Measurements from ENCODE around the gene TNS4. TPM values are rescaled to one million over a fixed set of nuclear protein-coding genes. Genes with fewer than 3 reads are reported as not detected.
A peak's percentile ranks its signal among the peaks of the same experiment; 100 is the strongest.

TNS4 gene
- total RNA-seq, 1 donor: 0.21 TPM

DNA sequence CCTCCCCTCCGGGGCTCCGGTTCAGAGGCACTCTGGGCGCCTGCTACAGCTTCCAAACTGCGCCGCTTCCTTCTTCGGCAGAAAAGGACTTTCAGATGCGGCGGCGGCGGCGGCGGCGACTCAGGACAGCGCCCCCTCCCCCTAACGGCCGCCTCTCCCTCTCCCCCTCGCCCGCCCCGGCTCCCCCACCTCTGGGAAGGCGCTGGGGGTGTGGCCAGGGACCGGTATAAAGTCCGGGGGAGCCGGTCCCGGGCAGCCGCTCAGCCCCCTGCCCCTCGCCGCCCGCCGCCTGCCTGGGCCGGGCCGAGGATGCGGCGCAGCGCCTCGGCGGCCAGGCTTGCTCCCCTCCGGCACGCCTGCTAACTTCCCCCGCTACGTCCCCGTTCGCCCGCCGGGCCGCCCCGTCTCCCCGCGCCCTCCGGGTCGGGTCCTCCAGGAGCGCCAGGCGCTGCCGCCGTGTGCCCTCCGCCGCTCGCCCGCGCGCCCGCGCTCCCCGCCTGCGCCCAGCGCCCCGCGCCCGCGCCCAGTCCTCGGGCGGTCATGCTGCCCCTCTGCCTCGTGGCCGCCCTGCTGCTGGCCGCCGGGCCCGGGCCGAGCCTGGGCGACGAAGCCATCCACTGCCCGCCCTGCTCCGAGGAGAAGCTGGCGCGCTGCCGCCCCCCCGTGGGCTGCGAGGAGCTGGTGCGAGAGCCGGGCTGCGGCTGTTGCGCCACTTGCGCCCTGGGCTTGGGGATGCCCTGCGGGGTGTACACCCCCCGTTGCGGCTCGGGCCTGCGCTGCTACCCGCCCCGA, 58.0 kb downstream of the TNS4 start, which contains the start of gene IGFBP4:
TSS of gene IGFBP4 (plus strand) at position 255 of the 792 bp plus-strand sequence. CDS start at position 541, 286 bp downstream.
- H3K9me3 ChIP-seq (ENCODE audit: low read depth, low read length): no peaks in the 10 kb centered on the region
- peak within 1 kb of the TSS; percentile 31 for H3K4me3 ChIP-seq (ENCODE audit: low read length)
- H3K27me3 ChIP-seq (ENCODE audit: insufficient read depth, low read length): peaks cover 5% of the 10 kb centered on the region
- peaks cover 35% of the 10 kb centered on the region for H3K4me1 ChIP-seq (ENCODE audit: insufficient read depth, low read length)

DNA sequence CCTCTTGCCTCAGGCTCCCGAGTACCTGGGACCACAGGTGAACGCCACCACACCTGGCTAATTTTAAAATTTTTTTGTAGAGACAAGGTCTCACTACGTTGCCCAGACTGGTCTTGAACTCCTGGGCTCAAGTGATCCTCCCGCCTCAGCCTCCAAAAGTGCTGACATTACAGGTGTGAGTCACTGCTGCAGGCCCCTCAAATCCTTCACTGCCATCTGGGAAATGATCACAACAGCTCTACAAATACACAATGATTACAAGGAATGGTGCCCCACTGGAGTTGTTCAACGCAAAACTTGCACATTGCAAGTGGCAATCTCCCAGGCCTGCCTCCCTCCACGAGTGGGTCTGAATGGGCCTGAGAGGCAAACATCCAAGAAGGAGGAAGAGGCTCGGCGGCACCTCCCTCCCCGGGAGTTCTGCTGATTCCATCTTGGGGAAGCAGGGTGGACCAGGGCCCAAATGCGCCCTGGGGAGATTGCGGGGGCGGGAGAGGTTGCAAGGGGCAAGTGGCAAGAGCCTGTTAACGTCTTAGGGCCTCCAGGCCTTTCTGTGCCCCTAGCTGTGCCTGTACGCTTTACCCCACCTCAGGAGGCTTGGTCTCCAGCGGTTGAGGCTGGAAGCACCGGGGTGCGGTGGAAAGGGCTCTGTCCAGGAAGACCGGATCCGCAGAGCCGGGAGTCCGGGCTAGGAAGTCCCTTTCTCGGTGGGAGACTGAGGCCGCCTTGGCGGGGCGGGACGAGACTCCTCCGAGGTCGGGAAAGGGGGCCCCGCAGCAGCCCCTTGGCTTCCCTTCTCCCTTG, 58.8 kb downstream of the TNS4 start:
- peaks cover 27% of the 10 kb centered on the region for H3K4me1 ChIP-seq (ENCODE audit: insufficient read depth, low read length)
- no peak overlapping the region for H3K4me3 ChIP-seq (ENCODE audit: low read length)
- no peaks in the 10 kb centered on the region for H3K9me3 ChIP-seq (ENCODE audit: low read depth, low read length)
- H3K27me3 ChIP-seq (ENCODE audit: insufficient read depth, low read length): peaks cover 5% of the 10 kb centered on the region

DNA sequence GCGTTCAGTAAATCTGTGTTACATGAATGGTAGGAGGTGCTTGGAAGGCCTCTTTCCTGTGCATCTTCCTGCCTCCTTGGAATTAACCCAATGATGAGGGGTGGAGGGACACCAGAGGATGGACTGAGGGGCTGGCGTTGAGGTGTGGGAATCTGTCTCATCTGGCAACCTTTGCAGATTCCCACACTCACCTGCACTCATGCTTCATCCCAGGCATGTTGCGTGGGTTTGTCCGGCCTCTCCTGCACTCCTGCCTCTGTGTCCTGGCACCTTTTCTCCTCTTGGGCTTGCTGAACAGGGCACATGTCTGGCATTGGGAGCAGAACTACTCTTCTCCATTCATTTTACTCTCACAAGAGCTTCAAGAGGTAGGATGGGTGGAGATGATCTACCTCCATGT, 61.3 kb downstream of the TNS4 start:
- H3K4me3 ChIP-seq (ENCODE audit: low read length): no peak overlapping the region
- peaks cover 5% of the 10 kb centered on the region for H3K27me3 ChIP-seq (ENCODE audit: insufficient read depth, low read length)
- no peaks in the 10 kb centered on the region for H3K9me3 ChIP-seq (ENCODE audit: low read depth, low read length)
- H3K4me1 ChIP-seq (ENCODE audit: insufficient read depth, low read length): peaks cover 29% of the 10 kb centered on the region

DNA sequence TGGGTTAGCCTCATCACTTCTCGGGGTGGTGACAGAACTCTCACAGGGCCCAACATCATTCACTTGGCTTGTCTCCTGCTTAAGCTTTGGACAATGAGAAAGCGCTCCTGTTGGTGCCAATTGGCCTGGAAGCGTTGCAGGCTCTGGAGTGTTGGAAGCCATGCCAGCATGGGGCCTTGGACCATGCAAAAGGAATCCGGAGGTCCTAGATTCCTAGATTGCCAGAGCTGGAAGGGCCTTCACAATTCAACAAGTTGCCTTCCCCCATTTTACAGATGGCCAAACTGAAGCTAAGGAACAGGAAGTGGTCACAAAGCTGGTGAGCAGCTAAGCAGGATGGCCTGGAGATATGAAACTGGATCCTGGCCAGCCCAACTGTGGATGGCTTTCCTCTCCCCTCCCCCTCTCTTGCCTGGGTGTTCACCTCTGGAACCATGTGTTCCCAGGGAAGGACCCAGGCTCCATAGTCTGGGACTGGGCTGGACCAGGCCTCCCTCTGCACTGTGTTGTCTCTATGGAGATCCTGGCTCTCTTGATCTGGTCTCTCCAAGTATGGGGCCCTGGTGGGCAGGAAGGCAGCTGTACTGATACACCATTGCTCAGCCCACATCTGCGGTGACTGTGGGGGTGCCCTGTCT, 64.2 kb downstream of the TNS4 start:
- H3K9me3 ChIP-seq (ENCODE audit: low read depth, low read length): no peaks in the 10 kb centered on the region
- no peaks in the 10 kb centered on the region for H3K27me3 ChIP-seq (ENCODE audit: insufficient read depth, low read length)

DNA sequence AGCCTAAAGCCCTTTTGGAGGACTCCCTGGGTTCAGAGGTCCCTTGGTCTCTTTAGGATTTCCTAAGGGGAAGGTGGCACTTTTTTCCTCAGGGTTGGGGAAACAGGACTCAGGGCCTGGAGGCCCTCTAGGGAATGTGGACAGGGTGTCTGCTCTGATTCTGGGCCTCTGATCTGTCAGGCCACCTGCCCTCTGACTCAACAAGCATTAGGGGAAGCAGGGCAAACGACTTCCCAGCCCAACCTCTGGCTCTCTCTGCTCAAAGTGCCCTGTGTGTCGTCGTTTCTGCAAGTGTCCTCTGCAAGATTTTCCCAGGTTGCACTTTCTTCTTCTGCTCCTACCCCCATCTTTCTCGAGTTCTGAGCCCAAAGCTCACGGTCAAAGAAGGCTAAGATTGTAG, 64.8 kb downstream of the TNS4 start:
- H3K4me3 ChIP-seq (ENCODE audit: low read length): no peak overlapping the region
- peaks cover 7% of the 10 kb centered on the region for H3K4me1 ChIP-seq (ENCODE audit: insufficient read depth, low read length)
- no peaks in the 10 kb centered on the region for H3K27me3 ChIP-seq (ENCODE audit: insufficient read depth, low read length)
- H3K9me3 ChIP-seq (ENCODE audit: low read depth, low read length): no peaks in the 10 kb centered on the region

More for the DNA sequence above, 64.2 kb downstream of the TNS4 start:
- Histone ChIP-seq H3K4me3 (ENCODE audit: low read length) (no peak overlapping the region), H3K4me1 (ENCODE audit: insufficient read depth, low read length) (peaks cover 7% of the 10 kb centered on the region)

DNA sequence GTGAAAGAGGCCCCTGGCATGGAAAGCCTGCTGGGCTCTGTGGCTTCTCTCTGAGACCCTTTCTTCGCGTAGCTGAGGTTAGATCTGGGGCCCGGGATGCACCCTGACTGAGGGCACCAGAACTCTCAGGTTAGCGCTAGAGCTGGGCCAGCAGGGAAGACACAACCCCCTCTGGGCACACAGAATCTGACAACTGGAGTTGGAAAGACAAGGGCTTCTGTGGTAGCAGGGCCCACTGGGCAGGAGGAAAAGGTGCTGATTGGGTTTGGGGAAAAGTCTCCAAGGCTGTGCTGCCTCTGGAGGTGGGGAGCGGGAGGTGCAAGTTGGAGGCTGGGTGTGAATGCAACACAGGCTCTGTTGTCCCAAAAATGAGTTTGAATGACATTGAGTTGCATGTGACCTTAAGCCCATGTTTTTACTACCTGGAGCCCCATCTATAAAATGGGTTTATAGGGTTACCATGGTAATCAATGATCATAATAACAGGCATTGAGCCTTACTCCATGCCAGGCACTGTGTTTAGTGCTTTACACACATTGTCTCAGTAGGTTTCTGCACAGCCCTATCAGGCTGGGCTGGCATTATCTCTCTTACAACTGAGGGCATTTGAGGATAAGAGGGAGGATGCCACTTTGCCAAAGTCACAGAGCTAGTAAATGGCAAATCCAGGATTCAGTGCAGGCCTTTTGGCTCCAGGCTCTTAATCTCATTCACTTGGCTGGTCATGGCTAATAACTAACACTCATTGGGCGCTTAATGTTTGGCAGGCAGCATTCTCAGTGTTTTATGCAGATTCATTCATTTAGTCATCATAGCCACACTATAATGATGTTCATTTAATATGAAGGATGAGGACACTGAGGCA, 67.6 kb downstream of the TNS4 start:
- H3K4me3 ChIP-seq (ENCODE audit: low read length): no peak overlapping the region
- H3K27me3 ChIP-seq (ENCODE audit: insufficient read depth, low read length): no peaks in the 10 kb centered on the region
- H3K9me3 ChIP-seq (ENCODE audit: low read depth, low read length): no peaks in the 10 kb centered on the region
- H3K4me1 ChIP-seq (ENCODE audit: insufficient read depth, low read length): peaks cover 7% of the 10 kb centered on the region

DNA sequence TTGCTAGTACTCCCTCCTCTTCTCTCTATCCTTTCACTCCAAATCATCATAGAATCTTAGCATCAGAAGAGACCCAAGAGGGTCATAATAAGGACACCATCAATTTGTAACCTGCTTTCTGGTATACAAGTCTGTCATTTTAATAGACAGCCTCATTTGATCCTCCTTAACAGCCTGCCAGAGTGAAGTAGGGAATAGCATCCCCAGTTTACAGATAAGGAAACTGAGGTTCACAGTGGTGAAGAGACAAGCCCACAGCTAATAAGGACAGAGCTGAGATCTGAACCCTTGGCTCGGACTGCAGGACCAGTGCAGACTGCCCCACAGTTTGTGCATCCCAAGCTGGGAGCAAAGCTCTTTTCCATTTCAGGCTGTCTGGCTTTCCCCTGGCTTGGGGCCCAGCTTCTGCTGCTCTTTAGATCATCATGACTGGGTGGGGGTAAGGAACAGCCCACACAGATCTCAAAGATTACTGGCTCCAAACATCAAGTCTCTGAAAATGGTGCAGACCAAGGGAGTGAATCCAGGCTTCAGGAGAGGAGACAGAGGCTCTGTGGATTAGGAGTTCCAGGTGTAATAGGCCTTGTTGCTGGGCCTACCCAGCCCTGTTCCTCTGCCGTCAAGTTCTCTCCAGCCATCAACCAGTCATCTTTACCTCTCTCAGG, 68.4 kb downstream of the TNS4 start:
- Histone ChIP-seq H3K4me3 (ENCODE audit: low read length) (no peak overlapping the region), H3K27me3 (ENCODE audit: insufficient read depth, low read length) (no peaks in the 10 kb centered on the region), H3K4me1 (ENCODE audit: insufficient read depth, low read length) (peaks cover 7% of the 10 kb centered on the region), H3K9me3 (ENCODE audit: low read depth, low read length) (no peaks in the 10 kb centered on the region)

DNA sequence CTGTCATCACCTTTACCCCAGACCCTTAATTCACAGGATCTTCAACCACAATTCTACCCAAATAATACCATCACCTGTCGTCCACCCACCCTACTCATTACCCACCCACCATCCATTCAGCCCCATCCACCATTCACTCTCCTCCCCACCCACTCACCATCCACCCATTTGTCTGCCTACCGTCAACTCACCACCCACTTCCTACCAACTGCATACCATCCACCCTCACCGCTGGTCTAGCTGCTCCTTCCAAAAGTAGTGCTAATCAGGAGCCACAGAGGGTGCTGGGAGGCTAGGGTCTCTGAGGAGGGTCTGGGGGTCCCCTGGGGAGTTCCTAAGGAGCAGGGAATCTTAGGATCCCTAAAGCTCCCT, 70.2 kb downstream of the TNS4 start:
- Histone ChIP-seq H3K9me3 (ENCODE audit: low read depth, low read length) (no peaks in the 10 kb centered on the region), H3K4me3 (ENCODE audit: low read length) (no peak overlapping the region), H3K4me1 (ENCODE audit: insufficient read depth, low read length) (peaks cover 14% of the 10 kb centered on the region), H3K27me3 (ENCODE audit: insufficient read depth, low read length) (no peaks in the 10 kb centered on the region)

DNA sequence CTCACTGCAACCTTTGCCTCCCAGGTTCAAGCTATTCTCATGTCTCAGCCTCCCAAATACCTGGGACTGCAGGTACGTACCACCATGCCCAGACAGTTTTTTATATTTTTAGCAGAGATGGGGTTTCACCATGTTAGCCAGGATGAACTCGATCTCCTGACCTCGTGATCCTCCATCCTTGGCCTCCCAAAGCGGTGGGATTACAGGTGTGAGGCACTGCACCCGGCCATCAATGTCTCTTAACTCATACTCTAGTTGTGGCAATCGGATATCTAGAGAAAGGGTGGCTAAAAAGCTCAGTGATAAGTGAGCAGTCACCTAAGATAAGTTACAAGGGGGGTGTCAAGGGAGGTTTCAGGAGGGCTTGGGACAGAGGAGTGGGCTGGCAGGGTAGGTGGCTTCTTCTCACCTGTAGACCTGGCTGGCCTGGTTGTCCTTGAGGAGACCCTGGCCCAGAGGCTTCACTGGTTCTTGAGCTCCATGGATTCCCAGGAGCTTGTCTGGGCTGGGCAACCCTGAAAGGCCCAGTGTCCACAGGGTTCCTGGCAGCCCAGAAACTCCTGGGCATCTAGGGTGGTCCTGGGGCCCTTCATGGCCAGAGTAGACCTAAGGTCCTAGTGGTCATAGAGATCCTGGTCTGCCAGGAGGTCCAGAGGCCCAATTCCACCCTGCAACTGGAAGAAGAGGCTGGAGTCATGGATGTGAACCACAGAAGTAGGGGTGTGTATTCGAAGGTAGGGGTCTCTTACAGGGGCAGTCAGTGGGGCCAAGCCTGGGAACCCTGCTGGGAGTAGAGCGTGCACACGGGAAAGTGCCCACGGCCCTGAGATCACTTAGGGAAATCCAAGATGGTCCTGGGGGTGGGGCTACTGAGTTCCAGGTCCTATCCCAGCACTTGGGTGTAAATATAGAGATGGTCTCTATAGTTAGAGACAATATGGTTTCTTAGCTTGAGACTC, 70.9 kb downstream of the TNS4 start:
- H3K4me3 ChIP-seq (ENCODE audit: low read length): no peak overlapping the region
- no peaks in the 10 kb centered on the region for H3K27me3 ChIP-seq (ENCODE audit: insufficient read depth, low read length)
- peaks cover 21% of the 10 kb centered on the region for H3K4me1 ChIP-seq (ENCODE audit: insufficient read depth, low read length)
- H3K9me3 ChIP-seq (ENCODE audit: low read depth, low read length): no peaks in the 10 kb centered on the region

DNA sequence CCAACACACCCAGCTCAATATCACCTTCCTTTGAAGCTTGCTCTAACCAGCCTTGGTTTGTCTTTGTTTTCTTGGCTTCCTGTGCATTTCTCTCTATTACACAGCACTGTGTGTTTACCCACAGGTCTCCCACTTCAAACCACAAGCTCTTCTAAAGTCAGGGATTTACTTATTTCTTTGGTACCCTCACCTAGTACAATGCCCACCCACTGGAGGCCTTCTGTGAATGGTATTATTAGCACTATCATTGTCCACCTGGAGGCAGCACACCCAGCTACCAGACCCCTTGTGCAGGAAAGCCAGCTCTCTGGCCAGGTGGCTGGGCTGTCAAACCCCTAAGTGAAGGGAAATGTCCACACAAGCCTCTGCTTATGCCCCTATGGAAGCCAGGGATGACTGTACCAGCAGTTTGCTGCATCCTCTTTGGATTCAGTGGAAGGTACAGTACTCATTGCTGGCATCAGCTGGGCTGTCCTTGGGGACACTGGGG, 74.4 kb downstream of the TNS4 start:
- no peak overlapping the region for H3K4me3 ChIP-seq (ENCODE audit: low read length)
- H3K27me3 ChIP-seq (ENCODE audit: insufficient read depth, low read length): no peaks in the 10 kb centered on the region
- H3K9me3 ChIP-seq (ENCODE audit: low read depth, low read length): no peaks in the 10 kb centered on the region
- peaks cover 31% of the 10 kb centered on the region for H3K4me1 ChIP-seq (ENCODE audit: insufficient read depth, low read length)
